HL-60 (cell line): ENCODE results near the gene MAJIN.

Experiments used
- DNase-seq, 2 experiments: peaks; one replicate each; pipeline ENCODE4 v3.0.0-alpha.2; 2010 to 2020; ENCODE audit warnings: low read depth in 1 of 2, low spot score in 1 of 2
- H3K27ac ChIP-seq: fragments of 250-450 bp; sonication (Bioruptor Pico); replicated peaks from 2 replicates; pipeline ENCODE4 v1.5.1; 2020; ENCODE audit warnings: mild to moderate bottlenecking, moderate library complexity
- H3K27me3 ChIP-seq: fragments of 250-450 bp; sonication (Bioruptor Pico); 2 replicates; pipeline ENCODE4 v1.5.1; 2021; ENCODE audit warnings: mild to moderate bottlenecking, moderate library complexity; ENCODE audit not compliant: insufficient read depth, poor library complexity, severe bottlenecking
- H3K4me3 ChIP-seq: replicated peaks from 2 replicates; pipeline ENCODE4 v1.5.1; 2011; ENCODE audit warnings: mild to moderate bottlenecking, control low read depth, low read length; ENCODE audit not compliant: insufficient read depth
- CTCF ChIP-seq: IDR thresholded peaks from one replicate; pipeline ENCODE4 v1.5.1; 2011; ENCODE audit warnings: low read length, control low read depth, inconsistent platforms; ENCODE audit not compliant: insufficient read depth
- GABPA ChIP-seq: IDR thresholded peaks from 2 replicates; pipeline ENCODE4 v1.6.1; 2012; ENCODE audit warnings: low read depth
- POLR2AphosphoS5 ChIP-seq: IDR thresholded peaks from 2 replicates; pipeline ENCODE4 v1.6.1; 2012; ENCODE audit warnings: low read depth
- REST ChIP-seq: IDR thresholded peaks from 2 replicates; pipeline ENCODE4 v1.6.1; 2012; ENCODE audit warnings: low read depth; ENCODE audit not compliant: insufficient replicate concordance
- SPI1 ChIP-seq: IDR thresholded peaks from 2 replicates; pipeline ENCODE4 v1.6.1; 2012; ENCODE audit warnings: low read depth, mild to moderate bottlenecking, borderline replicate concordance

Gene MAJIN

GRCh38 chr11:64969209-64969608, 2.7 kb downstream of the MAJIN start:
- Histone ChIP-seq H3K27me3 (peaks cover 9% of the 10 kb centered on the region), H3K4me3 (no peak overlapping the region), H3K27ac (no peak overlapping the region)
- DNase-seq, result no peak
- TF ChIP-seq GABPA (no peak), REST (no peak), POLR2AphosphoS5 (no peak), CTCF (no peak), SPI1 (no peak)

GRCh38 chr11:64967375-64967774, 4.5 kb downstream of the MAJIN start:
- TF ChIP-seq CTCF (no peak), GABPA (no peak), REST (no peak), SPI1 (no peak), POLR2AphosphoS5 (no peak)
- H3K4me3 ChIP-seq, result no peak overlapping the region
- no peak for DNase-seq
- peaks cover 9% of the 10 kb centered on the region for H3K27me3 ChIP-seq
- H3K27ac ChIP-seq, result no peak overlapping the region

GRCh38 chr11:64963072-64963631, 8.8 kb downstream of the MAJIN start:
- TF ChIP-seq GABPA (no peak), SPI1 (no peak), CTCF (no peak)
- H3K27me3 ChIP-seq, result no peaks in the 10 kb centered on the region

GRCh38 chr11:64960719-64961118, 11.2 kb downstream of the MAJIN start:
- DNase-seq, result no peak
- H3K27ac ChIP-seq, result no peak overlapping the region
- H3K27me3 ChIP-seq, result no peaks in the 10 kb centered on the region
- H3K4me3 ChIP-seq, result no peak overlapping the region
- TF ChIP-seq POLR2AphosphoS5 (no peak), REST (no peak), SPI1 (no peak), CTCF (no peak), GABPA (no peak)

More at GRCh38 chr11:64963072-64963631, 8.8 kb downstream of the MAJIN start:
- no peak for DNase-seq
- no peak overlapping the region for H3K4me3 ChIP-seq
- no peak overlapping the region for H3K27ac ChIP-seq
